ENCODE data around the gene EBF3. TPM values are rescaled to one million over a fixed set of nuclear protein-coding genes. Genes with fewer than 3 reads are reported as not detected.
A peak's percentile ranks its signal among the peaks of the same experiment; 100 is the strongest.

EBF3 gene
- total RNA-seq, 1 donor from 2014 or later: 544 TPM

GRCh38 chr10:129944456-129944855, 19.6 kb downstream of the EBF3 start:
- Mint-ChIP-seq H3K36me3 (ENCODE audit: unreplicated experiment) (peaks cover 3% of the 10 kb centered on the region), H3K9me3 (ENCODE audit: unreplicated experiment) (peaks cover 30% of the 10 kb centered on the region), H3K27me3 (ENCODE audit: unreplicated experiment) (peaks cover 30% of the 10 kb centered on the region), H3K4me3 (ENCODE audit: unreplicated experiment) (peak overlapping the region; percentile 47), H3K27ac (ENCODE audit: unreplicated experiment) (no peak overlapping the region), H3K4me1 (ENCODE audit: low read depth, unreplicated experiment) (peaks cover 69% of the 10 kb centered on the region)
- DNase-seq: no peak
- no peak for TF ChIP-seq CTCF (IDR thresholded peaks at IDR 0.05; ENCODE audit: partially characterized antibody, unreplicated experiment)

GRCh38 chr10:129942936-129943715, 20.9 kb downstream of the EBF3 start:
- H3K27me3 Mint-ChIP-seq (ENCODE audit: unreplicated experiment): peaks cover 27% of the 10 kb centered on the region
- H3K4me3 Mint-ChIP-seq (ENCODE audit: unreplicated experiment): peak overlapping the region; percentile 67
- peaks cover 5% of the 10 kb centered on the region for H3K36me3 Mint-ChIP-seq (ENCODE audit: unreplicated experiment)
- peaks cover 38% of the 10 kb centered on the region for H3K9me3 Mint-ChIP-seq (ENCODE audit: unreplicated experiment)
- H3K27ac Mint-ChIP-seq (ENCODE audit: unreplicated experiment): peak overlapping the region; percentile 5
- no peak for TF ChIP-seq CTCF (IDR thresholded peaks at IDR 0.05; ENCODE audit: partially characterized antibody, unreplicated experiment)
- DNase-seq: peak; percentile 11
- peaks cover 69% of the 10 kb centered on the region for H3K4me1 Mint-ChIP-seq (ENCODE audit: low read depth, unreplicated experiment)

- peaks cover 5% of the 10 kb centered on the region for H3K36me3 Mint-ChIP-seq (ENCODE audit: unreplicated experiment)
- no peak overlapping the region for H3K27ac Mint-ChIP-seq (ENCODE audit: unreplicated experiment)
- peak; percentile 10 for DNase-seq
- peaks cover 42% of the 10 kb centered on the region for H3K9me3 Mint-ChIP-seq (ENCODE audit: unreplicated experiment)
- peak overlapping the region; percentile 42 for H3K4me3 Mint-ChIP-seq (ENCODE audit: unreplicated experiment)
- H3K4me1 Mint-ChIP-seq (ENCODE audit: low read depth, unreplicated experiment): peaks cover 77% of the 10 kb centered on the region
- H3K27me3 Mint-ChIP-seq (ENCODE audit: unreplicated experiment): peaks cover 31% of the 10 kb centered on the region
- TF ChIP-seq CTCF (IDR thresholded peaks at IDR 0.05; ENCODE audit: partially characterized antibody, unreplicated experiment): no peak
Observed at GRCh38 chr10:129942391-129942790, 21.7 kb downstream of the EBF3 start.

GRCh38 chr10:129942019-129942277, 22.1 kb downstream of the EBF3 start:
- no peak for DNase-seq
- peak overlapping the region; percentile 42 for H3K4me3 Mint-ChIP-seq (ENCODE audit: unreplicated experiment)
- TF ChIP-seq CTCF (IDR thresholded peaks at IDR 0.05; ENCODE audit: partially characterized antibody, unreplicated experiment): no peak
- peaks cover 42% of the 10 kb centered on the region for H3K9me3 Mint-ChIP-seq (ENCODE audit: unreplicated experiment)
- H3K27me3 Mint-ChIP-seq (ENCODE audit: unreplicated experiment): peaks cover 33% of the 10 kb centered on the region
- no peak overlapping the region for H3K27ac Mint-ChIP-seq (ENCODE audit: unreplicated experiment)
- H3K4me1 Mint-ChIP-seq (ENCODE audit: low read depth, unreplicated experiment): peaks cover 80% of the 10 kb centered on the region
- H3K36me3 Mint-ChIP-seq (ENCODE audit: unreplicated experiment): peaks cover 5% of the 10 kb centered on the region

GRCh38 chr10:129941199-129942018, 22.7 kb downstream of the EBF3 start:
- Mint-ChIP-seq H3K4me3 (ENCODE audit: unreplicated experiment) (peak overlapping the region; percentile 59), H3K27ac (ENCODE audit: unreplicated experiment) (peak overlapping the region; percentile 33), H3K4me1 (ENCODE audit: low read depth, unreplicated experiment) (peaks cover 77% of the 10 kb centered on the region), H3K36me3 (ENCODE audit: unreplicated experiment) (peaks cover 5% of the 10 kb centered on the region), H3K27me3 (ENCODE audit: unreplicated experiment) (peaks cover 33% of the 10 kb centered on the region), H3K9me3 (ENCODE audit: unreplicated experiment) (peaks cover 42% of the 10 kb centered on the region)
- peak; percentile 9 for DNase-seq
- no peak for TF ChIP-seq CTCF (IDR thresholded peaks at IDR 0.05; ENCODE audit: partially characterized antibody, unreplicated experiment)

Measured in glutamatergic neuron (in vitro differentiated cells).